GM18870 (cell line): ENCODE results near the gene NKAIN2.
"Not testable (repeated sequence)": the region's sequence is repeated elsewhere in the genome, so short reads cannot be mapped to it uniquely, and the experiment has no call there.

ENCODE experiments used
- ATAC-seq: cut with Tn5 transposase; IDR thresholded peaks from one replicate; pipeline ENCODE4 v1.9.1; 2021; ENCODE audit warnings: moderate library complexity; ENCODE audit not compliant: unreplicated experiment

Gene NKAIN2

DNA sequence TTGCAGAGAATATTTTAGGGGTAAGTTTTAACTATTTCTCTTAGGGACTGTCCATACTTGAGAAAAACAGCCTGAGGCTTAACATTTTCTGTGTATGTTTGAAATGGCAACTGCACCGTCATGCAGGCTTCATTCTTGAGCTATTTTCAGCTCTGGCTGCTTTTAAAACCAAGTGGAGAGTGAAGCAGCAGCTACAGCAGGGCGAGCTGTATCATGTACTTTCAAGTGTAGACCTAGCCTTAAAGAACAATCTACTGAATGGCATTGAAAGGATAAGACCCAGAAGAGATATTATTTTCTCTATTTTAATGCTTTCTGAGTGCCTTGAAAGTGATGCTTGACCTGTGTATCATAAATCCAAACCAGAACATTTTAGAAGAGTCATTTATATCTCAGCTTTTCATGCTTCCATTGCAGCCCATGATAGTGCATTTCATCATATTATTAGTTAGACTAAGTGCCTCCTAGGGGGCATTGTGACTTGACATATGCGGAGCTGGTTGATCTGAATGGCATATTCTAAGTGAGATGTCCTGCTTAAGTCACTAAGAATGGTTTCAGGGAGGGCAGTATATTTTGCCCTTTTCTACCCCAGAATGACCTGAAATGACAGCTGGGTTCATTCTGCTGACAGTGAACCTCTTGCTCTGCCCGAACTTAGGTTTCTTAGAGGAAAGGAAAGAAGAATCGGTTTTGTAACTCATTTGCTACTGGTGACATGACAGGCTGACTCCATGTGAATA, 85.3 kb downstream of the NKAIN2 start:
- ATAC-seq, result no peak

DNA sequence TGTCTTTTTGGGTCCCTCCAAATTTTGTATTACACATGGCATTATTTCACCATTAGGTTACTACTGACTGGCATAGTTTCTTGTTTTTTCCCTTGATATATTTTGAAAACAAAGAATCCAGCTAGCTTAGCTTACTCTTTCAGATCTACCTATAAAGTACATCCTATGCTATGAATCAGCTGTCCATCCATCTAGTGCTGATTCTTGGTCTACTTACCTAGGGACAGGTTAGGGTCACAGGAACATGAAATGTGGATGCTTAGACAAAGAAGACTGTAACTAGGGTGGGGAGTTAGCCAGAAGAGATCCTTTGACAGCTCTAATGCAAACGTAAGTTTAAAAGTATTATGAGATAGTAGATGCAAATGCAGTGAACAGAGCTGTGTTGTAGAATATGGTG, 91.7 kb downstream of the NKAIN2 start:
- no peak for ATAC-seq

DNA sequence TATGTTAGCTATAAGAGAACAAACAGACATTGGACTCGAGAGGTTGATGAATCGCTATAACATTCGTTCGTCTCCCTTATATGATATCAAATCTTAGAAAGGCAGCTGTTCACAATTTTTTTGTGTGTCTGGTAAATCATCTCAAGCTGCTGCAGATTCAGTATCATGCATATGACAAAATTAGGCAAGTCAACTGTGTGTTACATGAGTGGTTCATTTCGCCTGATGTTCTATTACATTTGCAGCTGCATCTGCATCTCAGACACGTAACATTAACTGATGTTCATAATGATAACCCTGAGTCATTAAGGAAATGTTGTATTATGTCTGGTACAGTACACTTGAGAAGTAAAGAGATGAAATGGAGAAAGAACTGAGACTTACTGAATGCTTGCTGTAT, 92.1 kb downstream of the NKAIN2 start:
- no peak for ATAC-seq

DNA sequence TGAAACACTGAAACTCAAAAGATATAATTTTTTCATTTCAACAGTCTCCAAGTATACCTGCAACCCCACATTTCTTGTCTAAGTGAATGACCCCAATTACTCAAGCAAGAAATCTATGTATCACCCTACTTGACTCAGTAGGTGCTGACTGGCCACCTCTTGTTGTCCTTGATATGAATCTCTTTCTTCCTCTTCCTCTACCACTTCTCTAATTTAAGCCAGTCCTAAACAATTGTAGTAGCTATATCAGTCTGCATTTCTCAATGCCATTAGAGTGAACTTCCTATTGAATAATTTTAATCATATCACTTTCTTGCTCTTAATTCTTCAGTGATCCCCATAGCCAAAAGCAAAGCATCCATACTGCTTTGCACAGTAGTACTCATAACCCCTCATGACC, 93.2 kb downstream of the NKAIN2 start:
- ATAC-seq, result no peak

DNA sequence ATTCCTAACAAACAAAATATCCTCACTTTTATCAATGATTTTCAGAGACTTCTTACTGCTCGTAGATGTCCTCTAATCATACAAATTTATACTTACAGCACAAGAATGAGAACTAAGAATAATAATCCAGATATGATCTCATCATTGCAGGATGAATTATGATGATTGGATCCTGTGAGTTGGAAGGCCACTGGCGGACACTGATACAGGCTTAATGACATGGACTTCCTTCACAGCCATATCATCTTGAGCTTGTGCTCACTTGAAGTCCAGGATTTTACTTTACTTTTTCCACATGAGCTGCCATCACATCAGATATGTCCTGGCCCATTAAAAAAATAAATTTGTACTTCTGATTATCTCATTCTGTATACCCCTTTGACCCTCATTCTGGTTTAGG, 94.3 kb downstream of the NKAIN2 start:
- ATAC-seq, result no peak

DNA sequence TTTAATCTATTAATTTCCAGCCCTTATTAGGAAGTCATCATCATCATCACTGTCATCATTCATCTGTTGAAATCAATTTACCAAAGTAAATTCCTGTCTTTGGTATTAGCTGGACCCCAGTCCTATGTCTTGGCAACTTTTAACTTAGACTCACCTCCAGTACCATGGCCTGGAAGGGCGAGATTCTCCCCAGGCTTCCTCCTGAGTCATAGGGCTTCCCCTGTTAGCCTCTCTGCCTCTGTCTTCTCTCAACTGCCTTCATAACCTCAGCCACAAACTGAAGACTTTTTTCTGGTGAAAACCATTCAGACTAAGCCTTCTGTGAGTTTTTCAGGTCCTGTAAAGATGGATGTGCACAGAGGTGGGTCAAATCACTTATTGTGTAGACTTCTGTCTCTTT, 95.0 kb downstream of the NKAIN2 start:
- no peak for ATAC-seq

DNA sequence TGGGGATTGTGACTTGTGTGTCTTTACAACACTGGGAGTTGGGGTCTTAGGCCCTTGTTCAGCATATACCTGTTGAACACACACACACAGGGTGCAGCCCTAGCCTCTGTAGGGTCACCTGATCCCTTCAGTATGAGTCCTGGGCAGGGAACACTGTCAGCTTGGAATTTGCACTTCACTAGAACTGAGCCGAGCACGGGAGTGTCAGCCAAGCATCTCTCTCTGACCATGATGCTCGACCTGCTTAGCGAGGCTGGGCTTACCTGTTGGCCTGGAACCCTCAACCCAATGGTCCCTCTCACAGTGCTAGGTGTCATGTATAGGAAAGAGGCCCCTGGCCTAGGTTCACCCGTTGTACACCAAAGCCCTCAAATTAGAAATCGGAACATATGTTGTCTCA, 96.1 kb downstream of the NKAIN2 start:
- ATAC-seq, result no peak

DNA sequence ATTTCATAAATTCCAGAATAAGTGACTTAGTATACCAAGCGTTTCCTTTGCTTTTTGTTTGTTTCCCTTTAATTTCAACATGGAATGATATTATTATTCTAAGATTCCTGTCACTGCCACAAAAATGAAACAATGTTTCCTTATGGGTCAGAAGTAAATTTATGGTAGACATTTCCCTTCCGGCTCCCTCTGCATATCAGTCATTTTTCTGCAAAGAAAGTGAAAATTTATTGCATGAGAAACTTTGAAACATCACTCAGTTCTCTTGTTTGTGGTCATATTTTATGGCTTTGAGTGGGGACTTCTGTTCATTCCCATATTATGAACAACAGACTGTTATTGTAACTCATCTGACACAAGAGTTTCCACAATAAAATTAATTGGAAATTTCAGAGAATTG, 97.8 kb downstream of the NKAIN2 start:
- no peak for ATAC-seq

DNA sequence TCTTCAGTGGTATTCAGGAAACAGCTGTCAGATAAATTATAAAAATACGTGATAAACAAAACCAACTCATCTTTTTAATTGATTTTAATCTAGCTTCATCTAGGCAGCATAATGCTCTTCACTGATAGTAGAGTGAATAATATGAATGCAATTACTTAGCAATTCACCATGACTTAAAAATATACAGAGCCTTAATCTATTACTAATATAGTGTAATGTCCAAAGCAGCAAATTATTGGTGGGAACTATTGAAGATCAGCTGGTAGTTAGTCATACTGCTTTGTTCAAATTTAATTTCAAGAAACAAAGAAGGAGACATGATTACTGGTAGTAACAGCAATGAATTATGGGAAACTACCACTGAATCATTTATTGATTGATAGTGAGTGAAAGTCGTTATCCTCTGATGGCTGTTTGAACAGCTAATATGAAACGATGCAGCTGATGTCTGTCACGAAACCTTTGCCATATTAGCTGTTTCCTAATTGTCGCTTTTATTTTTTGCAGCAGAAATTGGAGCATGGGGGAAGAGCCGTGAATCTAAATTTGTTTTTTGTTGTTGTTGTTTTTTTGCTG, 99.2 kb downstream of the NKAIN2 start:
- no peak for ATAC-seq

DNA sequence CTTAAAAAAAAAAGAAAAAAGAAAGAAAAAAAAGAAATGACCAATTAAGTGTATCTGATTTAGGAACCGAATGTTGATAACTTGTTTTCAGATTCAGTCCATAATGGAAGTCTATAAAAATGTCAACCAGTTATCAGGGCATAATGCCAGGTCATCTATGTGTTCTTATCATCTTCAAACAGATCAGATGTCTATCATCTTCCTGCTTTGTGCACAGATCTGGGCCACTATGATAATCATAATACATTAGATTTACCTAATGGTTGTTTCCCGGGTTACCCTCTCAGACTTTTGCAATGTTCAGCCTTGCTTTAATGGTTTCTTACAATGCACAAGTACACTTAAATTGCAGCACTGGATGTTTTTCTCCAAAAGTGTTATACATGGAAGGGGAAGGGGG, 100.6 kb downstream of the NKAIN2 start:
- ATAC-seq, result no peak

DNA sequence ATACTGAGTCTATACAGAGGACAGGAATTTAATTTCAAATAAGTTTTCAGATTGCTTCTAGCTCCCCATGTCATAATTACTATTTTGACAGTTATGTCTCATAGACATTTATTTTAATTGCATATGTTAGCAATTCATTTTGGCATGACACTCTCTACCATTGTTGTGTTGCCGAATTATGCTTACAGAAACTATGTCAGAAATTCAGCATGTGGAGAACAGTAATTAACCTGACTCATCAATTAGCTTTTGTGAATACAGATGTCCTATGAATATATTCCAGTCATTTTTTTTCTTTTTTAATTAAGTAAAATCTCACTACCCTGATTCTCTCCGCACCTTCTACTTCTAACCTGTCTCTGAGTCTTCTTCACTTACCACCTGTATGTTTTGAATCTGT, 105.1 kb downstream of the NKAIN2 start:
- ATAC-seq, result no peak

DNA sequence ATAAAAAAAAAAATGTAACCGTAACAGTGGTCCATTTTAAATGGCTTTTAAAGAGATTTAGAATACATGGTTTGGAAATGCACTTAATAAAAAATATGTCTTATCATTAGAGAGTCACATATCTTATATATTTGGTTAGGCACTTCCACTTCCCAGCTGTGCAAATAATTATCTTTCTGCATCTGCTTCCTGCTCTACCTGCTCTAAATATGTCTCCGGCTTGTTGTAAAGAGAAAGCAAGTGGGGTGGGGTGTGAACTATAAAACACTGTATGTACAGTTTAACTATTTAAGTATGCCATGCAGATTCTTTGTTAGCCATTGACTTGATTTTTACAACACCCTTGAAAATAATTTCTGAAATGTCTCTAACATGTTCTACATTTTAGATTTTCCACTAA, 106.3 kb downstream of the NKAIN2 start:
- ATAC-seq, result no peak

DNA sequence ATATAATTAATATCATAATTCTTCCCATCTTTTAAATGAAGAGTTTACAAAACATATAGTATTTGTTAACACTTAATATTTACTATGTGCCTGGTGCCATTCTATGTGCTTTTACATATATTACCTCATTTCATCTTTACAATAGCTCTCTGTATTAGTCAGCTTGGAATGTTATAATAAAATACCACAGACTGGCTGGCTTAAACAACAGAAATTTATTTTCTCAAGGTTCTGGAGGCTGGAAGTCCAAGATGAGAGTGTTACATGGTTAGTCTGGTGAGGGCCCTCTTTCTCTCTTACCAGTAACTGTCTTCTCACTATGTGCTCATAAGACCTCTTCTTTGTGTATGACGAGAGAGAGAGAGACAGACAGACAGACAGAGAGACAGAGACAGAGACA, 110.2 kb downstream of the NKAIN2 start:
- no peak for ATAC-seq

DNA sequence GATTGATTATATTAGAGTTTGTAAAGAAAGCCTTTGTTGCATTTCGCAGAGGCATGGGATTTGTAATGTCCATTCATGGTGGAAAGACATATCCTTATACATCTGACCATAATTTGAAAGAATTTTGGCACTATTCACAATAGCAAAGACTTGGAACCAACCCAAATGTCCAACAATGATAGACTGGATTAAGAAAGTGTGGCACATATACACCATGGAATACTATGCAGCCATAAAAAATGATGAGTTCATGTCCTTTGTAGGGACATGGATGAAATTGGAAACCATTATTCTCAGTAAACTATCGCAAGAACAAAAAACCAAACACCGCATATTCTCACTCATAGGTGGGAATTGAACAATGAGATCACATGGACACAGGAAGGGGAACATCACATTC, 119.7 kb downstream of the NKAIN2 start:
- not testable (repeated sequence) for ATAC-seq

DNA sequence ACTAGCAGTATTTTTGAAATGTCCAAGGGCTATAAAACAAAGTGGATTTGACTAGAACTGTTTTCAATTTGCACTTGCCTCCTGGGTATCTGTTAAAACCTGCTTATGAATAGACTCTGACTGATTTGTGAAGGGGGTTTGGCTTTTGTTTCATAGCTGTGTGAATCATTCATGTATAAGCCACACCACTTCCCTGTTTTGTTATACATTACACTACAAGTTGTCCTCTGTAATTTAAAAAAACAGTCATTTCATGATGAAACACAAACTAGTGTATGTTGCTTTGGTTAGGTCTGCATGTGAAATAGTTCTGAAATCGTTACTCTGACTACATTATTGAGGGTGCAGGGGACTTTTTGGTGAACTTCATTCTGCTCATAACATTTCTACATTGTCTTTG, 121.7 kb downstream of the NKAIN2 start:
- peak; percentile 98 for ATAC-seq

DNA sequence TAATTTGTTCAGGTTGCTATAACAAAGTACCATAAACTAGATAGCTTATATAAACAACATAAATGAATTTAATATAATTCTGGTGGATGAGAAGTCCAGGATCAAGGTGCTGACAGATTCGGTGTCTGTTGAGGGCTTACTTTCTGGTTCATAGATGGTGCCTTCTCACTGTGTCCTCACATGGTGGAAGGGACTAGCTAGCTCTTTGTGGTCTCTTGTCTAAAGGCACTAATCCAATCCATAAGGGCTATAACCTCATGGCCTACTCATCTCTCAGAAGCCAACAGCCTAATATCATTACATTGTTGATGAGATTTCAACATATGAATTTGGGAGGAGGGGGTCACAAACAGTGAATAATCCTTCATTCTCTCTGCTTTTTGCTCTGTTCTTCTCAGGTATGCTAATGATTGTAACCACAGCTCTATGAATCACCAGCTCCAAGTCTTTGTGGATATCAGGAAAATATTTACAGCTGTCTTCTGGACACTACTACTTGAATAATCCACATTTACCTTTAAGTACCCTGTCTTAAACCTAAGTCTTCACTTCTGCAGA, 122.3 kb downstream of the NKAIN2 start:
- peak; percentile 6 for ATAC-seq

DNA sequence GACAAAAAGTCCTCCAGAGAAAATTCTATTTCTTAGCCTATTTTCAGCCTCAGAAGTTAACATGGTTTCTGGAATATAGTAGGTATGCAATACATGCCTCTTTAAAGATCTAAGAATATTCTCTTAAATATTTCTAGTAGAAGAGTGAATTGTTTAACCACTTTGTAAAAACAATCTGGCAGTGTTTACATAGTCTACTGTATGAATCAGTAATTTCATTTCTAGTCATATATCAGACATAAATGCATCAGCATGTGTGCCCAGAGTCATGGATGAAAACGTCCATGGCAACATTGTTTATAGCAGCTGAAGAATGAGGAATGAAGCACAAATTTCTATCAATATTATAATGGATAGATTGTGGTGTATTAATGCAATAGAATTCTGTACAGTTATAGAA, 124.9 kb downstream of the NKAIN2 start:
- ATAC-seq, result no peak

DNA sequence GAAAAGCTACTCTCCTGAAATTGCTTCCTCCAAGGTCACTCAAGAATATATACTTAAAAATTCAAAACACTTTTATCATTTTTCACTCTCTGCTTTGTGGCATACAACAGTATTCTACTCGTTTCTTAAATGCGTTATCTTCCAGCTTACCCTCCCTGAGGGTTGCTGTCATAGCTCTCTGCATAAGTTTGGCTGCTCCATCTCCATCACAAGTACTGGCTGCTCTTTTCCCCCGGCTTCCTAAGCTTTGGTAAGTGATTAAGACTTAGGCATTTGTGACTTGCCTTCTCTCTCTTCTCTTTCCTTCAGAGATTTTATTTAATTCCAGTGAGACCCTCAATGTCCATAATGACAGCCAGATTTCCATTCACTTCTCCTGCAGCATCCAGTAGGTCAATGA, 128.3 kb downstream of the NKAIN2 start:
- ATAC-seq, result no peak

DNA sequence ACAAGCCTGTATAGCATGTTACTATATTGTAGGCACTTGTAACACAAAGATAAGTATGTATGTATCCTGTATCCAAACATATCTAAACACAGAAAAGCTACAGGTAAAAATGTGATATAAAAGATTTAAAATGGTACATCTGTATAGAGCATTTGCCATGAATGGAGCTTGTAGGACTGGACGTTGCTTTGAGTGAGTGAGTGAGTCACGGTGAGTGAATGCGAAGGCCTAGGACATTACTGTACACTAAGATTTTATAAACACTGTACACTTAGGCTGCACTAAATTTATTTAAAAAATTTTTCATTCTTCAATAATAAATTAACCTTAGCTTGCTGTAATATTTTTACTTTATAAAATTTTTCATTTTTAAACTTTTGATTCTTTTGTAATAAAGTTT, 136.9 kb downstream of the NKAIN2 start:
- no peak for ATAC-seq

DNA sequence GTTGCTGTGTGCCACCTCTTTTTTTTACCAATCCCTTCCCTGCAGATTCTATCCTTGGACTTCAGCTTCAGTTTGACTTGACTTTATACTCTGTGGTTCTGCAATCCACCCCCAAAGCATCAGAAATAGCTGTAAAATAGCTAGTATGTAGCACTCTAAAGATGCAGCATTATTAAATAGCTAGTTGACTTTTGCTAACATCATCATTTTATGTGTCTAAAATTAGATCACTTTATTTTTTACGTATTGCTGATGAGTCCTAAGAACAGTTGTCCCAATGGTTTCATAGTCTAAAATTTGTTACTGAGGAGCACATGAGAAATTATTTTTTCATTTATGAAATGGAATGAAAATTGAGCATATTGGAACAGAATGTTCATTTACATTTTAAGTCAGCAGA, 138.2 kb downstream of the NKAIN2 start:
- ATAC-seq, result no peak

DNA sequence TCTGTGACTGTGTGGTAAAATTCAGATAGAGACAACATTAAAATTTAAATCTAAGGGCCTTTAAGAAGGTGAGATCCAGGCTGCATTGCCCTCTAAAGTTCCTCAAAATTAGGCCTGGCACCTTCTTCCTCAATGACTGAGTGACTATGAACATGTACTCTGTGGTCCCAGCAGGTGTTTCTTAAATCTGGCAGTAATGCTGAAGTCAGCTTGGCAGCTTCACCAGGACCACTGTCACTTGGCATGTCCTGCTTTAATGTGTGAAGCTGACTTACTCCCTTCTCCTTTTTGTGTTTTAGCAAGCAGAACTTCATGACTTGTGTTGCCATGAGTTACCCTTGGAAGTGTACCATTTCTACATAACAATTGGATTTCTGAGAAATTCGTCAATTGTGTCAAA, 141.7 kb downstream of the NKAIN2 start:
- no peak for ATAC-seq

DNA sequence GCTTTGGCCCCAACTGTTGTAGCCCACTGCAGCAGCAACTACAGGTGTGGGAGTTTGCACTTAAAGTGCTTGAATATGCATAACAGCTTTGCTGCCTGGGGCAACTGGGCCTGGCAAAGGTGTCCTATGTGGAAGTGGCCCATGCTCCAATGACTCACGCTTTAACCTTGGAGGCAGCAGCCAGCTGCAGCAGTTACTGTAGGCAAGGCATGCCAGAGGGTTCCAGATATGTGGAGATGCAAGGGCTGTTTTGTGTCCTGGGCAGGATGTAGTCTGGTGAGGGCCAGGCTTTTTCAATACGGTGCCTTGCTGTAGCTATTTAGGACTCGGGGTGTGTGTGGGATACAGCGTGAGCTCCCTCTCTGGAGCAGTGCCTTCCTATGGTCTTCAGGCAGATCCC, 150.3 kb downstream of the NKAIN2 start:
- no peak for ATAC-seq
